H1 (cell line): Measurements from ENCODE around the gene NKTR.

Source experiments
- BRCA1 ChIP-seq: IDR thresholded peaks from 2 replicates; pipeline ENCODE4 v1.6.1; 2012; ENCODE audit warnings: low read depth, low read length, improper control_type of control experiment
- CHD1 ChIP-seq: IDR thresholded peaks from 2 replicates; pipeline ENCODE4 v1.6.1; 2012; ENCODE audit warnings: low read depth, low read length, improper control_type of control experiment
- EP300 ChIP-seq, 2 experiments: IDR thresholded peaks; 1 replicate in 1 of 2; 2 replicates in 1 of 2; pipeline ENCODE4 v1.6.1; 2011 to 2012; ENCODE audit warnings: low read depth in 2 of 2, low read length in 2 of 2, mild to moderate bottlenecking in 2 of 2, borderline replicate concordance in 1 of 2, inconsistent platforms in 1 of 2, moderate library complexity in 1 of 2
- EZH2 ChIP-seq: fragments of 200-600 bp; sonication (generic); IDR thresholded peaks from 2 replicates; pipeline ENCODE4 v1.7.1; 2012; ENCODE audit warnings: low read depth, mild to moderate bottlenecking, moderate library complexity, low read length, inconsistent platforms; ENCODE audit not compliant: severe bottlenecking
- HDAC6 ChIP-seq: IDR thresholded peaks from one replicate; pipeline ENCODE4 v1.7.1; 2012; ENCODE audit warnings: low read depth, mild to moderate bottlenecking, inconsistent platforms, low read length, moderate library complexity
- MAFK ChIP-seq: IDR thresholded peaks from 2 replicates; pipeline ENCODE4 v1.6.1; 2012; ENCODE audit warnings: low read depth, mild to moderate bottlenecking, improper control_type of control experiment, low read length
- POLR2A ChIP-seq, 2 experiments: IDR thresholded peaks; 1 replicate in 1 of 2; 2 replicates in 1 of 2; pipeline ENCODE4 v1.6.1; 2011; ENCODE audit warnings: low read depth in 2 of 2, low read length in 2 of 2, mild to moderate bottlenecking in 2 of 2; ENCODE audit errors: control extremely low read depth in 1 of 2
- POLR2AphosphoS5 ChIP-seq: IDR thresholded peaks from 2 replicates; pipeline ENCODE4 v1.6.1; 2011; ENCODE audit warnings: low read depth, low read length
- SP1 ChIP-seq: IDR thresholded peaks from 2 replicates; pipeline ENCODE4 v1.6.1; 2011; ENCODE audit warnings: low read depth, low read length
- TF ChIP-seq, protein P1 (sequence below), 3 experiments: IDR thresholded peaks; 1 replicate in 2 of 3; 2 replicates in 1 of 3; pipeline versions ENCODE4 v1.5.1 to v1.6.1; 2011; ENCODE audit warnings: low read length in 3 of 3, mild to moderate bottlenecking in 3 of 3, inconsistent platforms in 2 of 3, low read depth in 1 of 3, moderate library complexity in 1 of 3; ENCODE audit not compliant: insufficient read depth in 1 of 3; ENCODE audit errors: control extremely low read depth in 1 of 3
- TF ChIP-seq, protein P2 (sequence below): IDR thresholded peaks from 2 replicates; pipeline ENCODE4 v1.6.1; 2012; ENCODE audit warnings: inconsistent platforms

DNA sequence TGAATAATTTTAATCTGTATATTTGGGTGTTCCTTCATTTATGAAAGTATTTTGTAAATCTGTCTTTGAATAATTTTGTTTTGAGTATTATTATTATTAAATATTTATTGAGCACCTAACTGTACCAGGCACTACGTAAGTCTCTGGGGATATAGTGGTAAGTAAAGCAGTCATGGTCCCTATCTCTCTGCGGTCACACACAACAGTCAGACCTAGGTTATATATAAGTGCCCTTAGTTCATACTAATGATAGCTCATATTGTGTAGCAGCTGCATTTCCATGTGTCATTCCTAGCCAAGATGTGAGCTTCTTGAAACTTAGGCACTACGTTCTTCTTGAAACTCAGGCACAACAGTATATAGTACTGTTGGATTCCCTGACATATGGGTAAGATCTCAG, 12.4 kb downstream of the NKTR start:
- no peak for TF ChIP-seq EZH2
- no peak for TF ChIP-seq POLR2A (IDR thresholded peaks at IDR 0.05; ENCODE audit: control extremely low read depth in 1 of 2, low read depth in 2 of 2, low read length in 2 of 2)
- no peak for TF ChIP-seq POLR2AphosphoS5
- no peak for TF ChIP-seq SP1
- TF ChIP-seq MAFK, result no peak
- TF ChIP-seq BRCA1, result no peak
- TF ChIP-seq EP300 (IDR thresholded peaks at IDR 0.05; ENCODE audit: borderline replicate concordance in 1 of 2, low read depth in 2 of 2, low read length in 2 of 2), result no peak
- no peak for TF ChIP-seq CHD1
- no peak for TF ChIP-seq HDAC6
- TF ChIP-seq, protein P1, sequence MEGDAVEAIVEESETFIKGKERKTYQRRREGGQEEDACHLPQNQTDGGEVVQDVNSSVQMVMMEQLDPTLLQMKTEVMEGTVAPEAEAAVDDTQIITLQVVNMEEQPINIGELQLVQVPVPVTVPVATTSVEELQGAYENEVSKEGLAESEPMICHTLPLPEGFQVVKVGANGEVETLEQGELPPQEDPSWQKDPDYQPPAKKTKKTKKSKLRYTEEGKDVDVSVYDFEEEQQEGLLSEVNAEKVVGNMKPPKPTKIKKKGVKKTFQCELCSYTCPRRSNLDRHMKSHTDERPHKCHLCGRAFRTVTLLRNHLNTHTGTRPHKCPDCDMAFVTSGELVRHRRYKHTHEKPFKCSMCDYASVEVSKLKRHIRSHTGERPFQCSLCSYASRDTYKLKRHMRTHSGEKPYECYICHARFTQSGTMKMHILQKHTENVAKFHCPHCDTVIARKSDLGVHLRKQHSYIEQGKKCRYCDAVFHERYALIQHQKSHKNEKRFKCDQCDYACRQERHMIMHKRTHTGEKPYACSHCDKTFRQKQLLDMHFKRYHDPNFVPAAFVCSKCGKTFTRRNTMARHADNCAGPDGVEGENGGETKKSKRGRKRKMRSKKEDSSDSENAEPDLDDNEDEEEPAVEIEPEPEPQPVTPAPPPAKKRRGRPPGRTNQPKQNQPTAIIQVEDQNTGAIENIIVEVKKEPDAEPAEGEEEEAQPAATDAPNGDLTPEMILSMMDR (IDR thresholded peaks at IDR 0.05; ENCODE audit: control extremely low read depth in 1 of 3, insufficient read depth in 1 of 3, low read depth in 1 of 3, low read length in 3 of 3), result no peak
- TF ChIP-seq, protein P2, sequence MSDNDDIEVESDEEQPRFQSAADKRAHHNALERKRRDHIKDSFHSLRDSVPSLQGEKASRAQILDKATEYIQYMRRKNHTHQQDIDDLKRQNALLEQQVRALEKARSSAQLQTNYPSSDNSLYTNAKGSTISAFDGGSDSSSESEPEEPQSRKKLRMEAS, result no peak
